Upper lobe of left lung (tissue), 4 donors: ENCODE measurements around the gene AUP1.

Experiments
- EP300 ChIP-seq, 4 donors: sonication (generic); formaldehyde crosslinking; IDR thresholded peaks; one replicate each; pipeline ENCODE4 v1.5.1; 2017; ENCODE audit warnings: antibody characterized with exemption in 4 of 4, control low read depth in 2 of 4
- POLR2A ChIP-seq, 4 donors: fragments of 450-650 bp; IDR thresholded peaks; one replicate each; pipeline ENCODE4 v1.5.1; 2016 to 2017; ENCODE audit warnings: antibody characterized with exemption in 4 of 4, mild to moderate bottlenecking in 2 of 4
- TF ChIP-seq, protein P1 (sequence below), 6 experiments: fragments of 450-650 bp in 4 of 6; fragments of 200-600 bp in 2 of 6; sonication (generic) in 2 of 6; IDR thresholded peaks; one replicate each; pipeline ENCODE4 v1.5.1; 2016 to 2019; ENCODE audit warnings: antibody characterized with exemption in 6 of 6

DNA sequence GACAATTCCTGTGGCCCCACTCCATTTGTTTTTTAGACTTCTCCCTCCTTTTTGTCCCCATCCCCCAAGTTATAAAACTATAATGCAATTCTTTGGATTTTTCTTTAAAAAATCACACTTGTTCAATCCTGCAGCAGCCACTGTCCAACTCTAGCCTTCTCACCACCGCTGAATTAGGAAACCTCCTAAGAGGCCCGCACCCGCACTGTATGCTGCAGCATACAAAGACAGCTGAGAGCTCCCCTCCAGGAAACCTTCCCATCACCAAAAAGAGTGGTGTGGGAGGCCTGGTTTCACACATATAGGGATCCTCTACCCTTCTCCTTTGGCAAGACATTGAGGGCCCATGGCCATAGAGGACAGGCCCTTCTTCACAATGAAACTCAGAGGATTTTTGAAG is 24.9 kb downstream of the AUP1 start:
- TF ChIP-seq POLR2A (IDR thresholded peaks at IDR 0.05) (no peak), EP300 (IDR thresholded peaks at IDR 0.05) (no peak)
- TF ChIP-seq, protein P1, sequence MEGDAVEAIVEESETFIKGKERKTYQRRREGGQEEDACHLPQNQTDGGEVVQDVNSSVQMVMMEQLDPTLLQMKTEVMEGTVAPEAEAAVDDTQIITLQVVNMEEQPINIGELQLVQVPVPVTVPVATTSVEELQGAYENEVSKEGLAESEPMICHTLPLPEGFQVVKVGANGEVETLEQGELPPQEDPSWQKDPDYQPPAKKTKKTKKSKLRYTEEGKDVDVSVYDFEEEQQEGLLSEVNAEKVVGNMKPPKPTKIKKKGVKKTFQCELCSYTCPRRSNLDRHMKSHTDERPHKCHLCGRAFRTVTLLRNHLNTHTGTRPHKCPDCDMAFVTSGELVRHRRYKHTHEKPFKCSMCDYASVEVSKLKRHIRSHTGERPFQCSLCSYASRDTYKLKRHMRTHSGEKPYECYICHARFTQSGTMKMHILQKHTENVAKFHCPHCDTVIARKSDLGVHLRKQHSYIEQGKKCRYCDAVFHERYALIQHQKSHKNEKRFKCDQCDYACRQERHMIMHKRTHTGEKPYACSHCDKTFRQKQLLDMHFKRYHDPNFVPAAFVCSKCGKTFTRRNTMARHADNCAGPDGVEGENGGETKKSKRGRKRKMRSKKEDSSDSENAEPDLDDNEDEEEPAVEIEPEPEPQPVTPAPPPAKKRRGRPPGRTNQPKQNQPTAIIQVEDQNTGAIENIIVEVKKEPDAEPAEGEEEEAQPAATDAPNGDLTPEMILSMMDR (IDR thresholded peaks at IDR 0.05) = no peak
